Esophagus muscularis mucosa (tissue), 3 donors: ENCODE results near the gene C14orf180.

Experiments used
- CTCF ChIP-seq, 3 experiments: fragments of 200-600 bp in 2 of 3; fragments of 450-650 bp in 1 of 3; sonication (generic) in 2 of 3; IDR thresholded peaks; one replicate each; pipeline ENCODE4 v1.5.1; 2017 to 2019; ENCODE audit warnings: antibody characterized with exemption in 3 of 3, mild to moderate bottlenecking in 2 of 3, moderate library complexity in 1 of 3
- POLR2A ChIP-seq: fragments of 450-650 bp; IDR thresholded peaks from one replicate; pipeline ENCODE4 v1.6.1; 2017; ENCODE audit warnings: antibody characterized with exemption, moderate library complexity, mild to moderate bottlenecking, low read depth

- TF ChIP-seq CTCF (IDR thresholded peaks at IDR 0.05) (no peak), POLR2A (no peak)
Observed at GRCh38 chr14:104530646-104531045, 48.9 kb upstream of the C14orf180 start.
